Measurements from ENCODE around the gene SH3BP4.

DNA sequence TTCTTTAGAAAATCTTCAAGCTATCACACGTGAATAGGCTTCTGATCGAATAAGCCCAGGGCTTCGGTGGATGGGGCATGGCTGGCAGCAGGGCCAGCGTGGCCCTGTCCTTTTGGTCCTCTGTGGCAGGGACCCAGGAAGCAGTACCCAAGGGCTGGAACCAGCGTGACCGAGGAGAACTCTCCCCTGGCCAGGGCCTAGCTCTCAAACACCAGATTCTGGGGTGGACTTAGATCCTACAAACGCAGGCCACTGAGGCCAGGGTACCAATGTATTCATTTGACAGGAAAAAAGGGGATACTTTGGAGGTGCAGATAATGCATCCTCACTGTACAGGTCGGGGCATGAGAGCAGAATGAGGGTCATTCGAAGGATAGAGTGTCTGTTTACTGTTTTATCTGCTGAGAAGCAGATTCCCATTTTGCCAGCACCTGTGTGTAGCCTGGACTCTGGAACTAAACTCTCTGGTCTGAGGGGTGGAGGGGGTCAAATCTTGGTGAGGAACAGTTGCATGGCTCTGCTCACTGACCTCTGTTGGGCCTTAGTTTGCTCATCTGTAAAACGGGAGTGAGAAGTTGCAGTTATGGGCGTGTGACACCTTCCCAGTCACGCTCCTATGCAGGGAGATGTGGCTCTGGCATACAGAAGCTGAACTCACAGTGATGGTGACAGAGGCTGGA is 51.4 kb downstream of the SH3BP4 start:
- TF ChIP-seq CTCF (IDR thresholded peaks at IDR 0.05) (no peak), EZH2 (IDR thresholded peaks at IDR 0.05) (no peak), EZH2phosphoT487 (IDR thresholded peaks at IDR 0.05) (no peak)

Data from neural progenitor cell (in vitro differentiated cells).